C1 segment of cervical spinal cord (tissue), 14 donors: ENCODE measurements around the gene CNTNAP3.
"Not testable (repeated sequence)": the region's sequence is repeated elsewhere in the genome, so short reads cannot be mapped to it uniquely, and the experiment has no call there.

Experiments used
- DNase-seq, 14 donors: peaks; one replicate each; lab custom pipeline; 2025; lab: John Stamatoyannopoulos, UW

The CNTNAP3 gene

DNA sequence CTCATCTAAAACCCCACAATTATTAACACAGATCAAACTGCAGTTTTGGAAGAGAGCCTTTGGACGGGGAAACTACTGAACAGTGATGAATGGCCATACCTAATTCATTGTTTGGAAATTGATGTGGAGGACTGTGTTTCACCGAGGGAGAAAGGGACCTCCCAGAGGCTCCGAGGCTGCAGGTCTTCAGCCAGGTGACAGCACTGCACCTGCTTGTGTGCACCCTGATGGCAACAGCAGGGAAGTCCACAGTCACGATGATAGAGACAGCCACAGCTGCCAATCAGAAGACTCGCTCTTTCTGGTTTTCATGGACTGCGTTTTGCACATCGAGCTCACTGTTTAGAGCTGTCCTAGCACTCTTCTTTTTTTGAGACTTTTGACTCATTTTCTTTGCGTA lies 214.4 kb downstream of the CNTNAP3 start:
- DNase-seq: not testable (repeated sequence)

DNA sequence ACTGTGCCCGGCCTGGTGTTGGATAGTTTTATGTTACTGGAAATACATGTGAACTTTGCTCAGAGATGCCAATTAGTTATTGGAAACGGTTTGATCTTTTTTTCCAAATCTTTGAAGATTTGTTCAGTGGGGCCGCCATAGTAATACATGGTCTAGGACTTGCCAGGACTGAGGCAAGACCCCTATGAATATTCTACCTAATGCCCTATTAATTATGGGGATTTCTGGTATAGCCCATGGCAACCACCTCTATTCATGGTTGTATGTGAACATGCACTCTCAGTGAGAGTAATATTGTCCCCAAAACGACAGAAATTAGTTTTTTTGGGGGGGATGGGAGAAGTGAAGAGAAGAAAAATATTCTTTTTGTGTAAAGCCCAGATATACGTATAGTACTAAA lies 220.3 kb downstream of the CNTNAP3 start:
- DNase-seq: not testable (repeated sequence)

DNA sequence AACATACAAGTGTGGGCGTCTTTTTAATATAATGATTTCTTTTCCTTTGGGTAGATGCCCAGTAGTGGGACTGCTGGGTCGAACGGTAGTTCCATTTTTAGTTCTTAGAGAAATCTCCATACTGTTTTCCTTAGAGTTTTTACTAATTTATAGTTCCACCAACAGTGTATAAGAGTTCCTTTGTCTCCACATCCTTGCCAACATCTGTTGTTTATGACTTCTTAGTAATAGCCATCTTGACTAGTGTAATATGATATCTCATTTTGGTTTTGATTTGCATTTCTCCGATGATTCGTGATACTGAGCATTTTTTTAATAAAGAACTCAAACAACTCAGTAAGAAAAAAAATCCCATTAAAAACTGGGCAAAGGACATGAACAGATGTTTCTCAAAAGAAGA lies 225.0 kb downstream of the CNTNAP3 start:
- not testable (repeated sequence) for DNase-seq

DNA sequence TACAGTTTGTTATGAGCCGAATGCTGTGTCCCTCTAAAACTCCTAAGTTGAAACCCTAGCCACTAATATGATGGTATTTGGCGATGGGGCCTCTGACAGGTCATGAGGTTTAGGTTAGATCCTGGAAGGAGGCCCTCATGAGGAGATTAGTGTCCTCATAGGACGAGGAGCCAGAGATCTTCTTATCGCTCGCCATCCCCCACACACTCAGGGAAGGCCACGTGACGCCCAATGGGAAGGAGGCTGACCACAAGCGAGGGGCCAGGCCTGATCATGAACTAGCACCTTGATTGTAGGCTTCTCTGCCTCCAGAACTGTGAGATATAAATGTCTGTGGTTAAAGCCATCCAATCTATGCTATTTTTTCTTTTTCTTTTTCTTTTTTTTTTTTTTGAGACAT lies 233.5 kb downstream of the CNTNAP3 start:
- DNase-seq: not testable (repeated sequence)

DNA sequence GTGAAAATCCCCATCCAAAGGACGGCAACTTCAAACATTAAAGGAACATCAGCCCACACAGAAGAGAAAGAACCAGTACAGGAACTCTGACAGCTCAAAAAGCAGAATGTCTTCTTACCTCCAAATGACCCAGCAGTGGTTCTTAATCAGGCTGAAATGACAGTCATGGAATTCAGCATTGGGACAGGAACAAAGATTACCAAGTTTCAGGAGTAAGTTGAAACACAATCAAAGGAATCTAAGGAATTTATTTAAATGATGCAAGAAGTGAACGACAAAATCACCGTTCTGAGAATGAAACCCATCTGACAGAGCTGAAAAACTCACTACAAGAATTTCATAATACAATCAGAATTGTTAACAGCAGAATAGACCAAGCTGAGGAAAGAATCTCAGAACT lies 241.1 kb downstream of the CNTNAP3 start:
- DNase-seq: not testable (repeated sequence)

DNA sequence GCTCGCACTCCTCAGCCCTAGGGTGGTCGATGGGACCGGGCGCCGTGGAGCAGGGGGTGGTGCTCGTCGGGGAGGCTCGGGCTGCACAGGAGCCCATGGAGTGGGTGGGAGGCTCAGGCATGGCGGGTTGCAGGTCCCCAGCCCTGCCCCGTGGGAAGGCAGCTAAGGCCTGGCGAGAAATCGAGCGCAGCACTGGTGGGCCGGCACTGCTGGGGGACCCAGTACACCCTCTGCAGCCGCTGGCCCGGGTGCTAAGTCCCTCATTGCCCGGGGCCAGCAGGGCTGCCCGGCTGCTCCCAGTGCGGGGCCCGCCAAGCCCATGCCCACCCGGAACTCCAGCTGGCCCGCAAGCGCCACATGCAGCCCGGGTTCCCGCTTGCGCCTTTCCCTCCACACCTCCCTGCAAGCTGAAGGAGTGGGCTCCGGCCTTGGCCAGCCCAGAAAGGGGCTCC lies 245.6 kb downstream of the CNTNAP3 start:
- DNase-seq: not testable (repeated sequence)

DNA sequence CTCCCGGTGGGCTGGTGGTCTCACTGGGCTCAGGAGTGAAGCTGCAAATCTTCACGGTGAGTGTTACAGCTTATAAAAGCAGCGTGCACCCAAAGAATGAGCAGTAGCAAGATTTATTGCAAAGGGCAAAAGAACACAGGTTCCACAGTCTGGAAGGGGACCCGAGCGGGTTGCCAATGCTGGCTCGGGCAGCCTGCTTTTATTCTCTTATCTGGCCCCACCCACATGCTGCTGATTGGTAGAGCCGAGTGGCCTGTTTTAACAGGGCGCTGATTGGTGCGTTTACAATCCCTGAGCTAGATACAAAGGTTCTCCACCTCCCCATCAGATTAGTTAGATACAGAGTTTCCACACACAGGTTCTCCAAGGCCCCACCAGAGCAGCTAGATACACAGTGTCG lies 246.2 kb downstream of the CNTNAP3 start:
- not testable (repeated sequence) for DNase-seq

DNA sequence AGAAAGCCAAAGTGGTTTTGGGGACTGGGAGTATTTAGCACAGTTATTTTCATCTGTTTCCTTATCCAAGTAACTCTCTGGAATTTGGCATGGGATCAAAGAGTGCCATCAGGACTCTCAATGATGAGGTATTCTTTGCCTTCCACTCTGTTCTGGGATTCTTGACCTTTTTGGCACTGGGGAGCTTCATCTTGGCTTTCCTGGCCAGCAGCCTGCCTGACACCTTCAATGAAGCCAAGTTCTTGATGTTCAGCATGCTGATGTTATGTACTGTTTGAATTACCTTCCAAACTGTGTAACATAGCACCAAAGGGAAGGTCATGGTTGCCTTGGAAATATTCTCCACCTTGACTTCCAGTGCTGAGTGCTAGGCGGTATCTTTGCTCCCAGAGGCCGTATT lies 248.8 kb downstream of the CNTNAP3 start:
- not testable (repeated sequence) for DNase-seq

DNA sequence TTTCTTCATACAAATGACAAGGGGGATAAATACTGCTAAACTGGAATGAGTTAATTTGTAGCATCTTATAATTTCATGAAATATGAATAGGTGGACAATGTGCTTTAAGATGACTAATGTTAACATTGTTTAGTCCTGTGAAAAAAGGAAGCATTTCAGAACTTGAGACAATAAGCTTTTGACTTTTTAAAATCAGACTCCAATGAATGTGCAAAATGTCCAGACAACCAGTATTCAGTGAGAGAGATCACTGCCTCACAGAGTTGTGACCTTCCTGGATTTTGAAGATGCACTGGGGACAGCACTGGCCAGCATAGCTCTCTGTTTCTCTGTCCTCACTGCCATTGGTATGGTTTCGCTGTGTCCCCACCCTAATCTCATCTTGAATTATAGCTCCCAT lies 249.7 kb downstream of the CNTNAP3 start:
- DNase-seq: not testable (repeated sequence)

DNA sequence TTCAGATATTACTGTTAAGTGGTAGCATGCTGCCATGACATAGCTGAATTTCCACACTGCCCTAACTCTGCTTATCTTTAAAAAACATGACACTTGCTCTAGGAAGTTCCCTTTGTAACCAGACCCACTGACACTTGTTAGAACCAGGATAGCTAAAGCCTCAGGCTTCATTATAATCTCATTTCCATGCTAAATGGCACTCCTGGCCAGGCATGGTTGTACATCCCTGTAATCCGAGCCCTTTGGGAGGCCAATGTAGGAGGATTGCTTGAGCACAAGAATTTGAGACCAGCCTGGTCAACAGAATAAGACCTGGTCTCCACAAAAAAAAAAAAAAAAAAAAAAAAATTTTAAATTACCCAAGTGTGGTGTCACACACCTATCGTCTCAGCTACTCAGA lies 254.1 kb downstream of the CNTNAP3 start:
- not testable (repeated sequence) for DNase-seq

DNA sequence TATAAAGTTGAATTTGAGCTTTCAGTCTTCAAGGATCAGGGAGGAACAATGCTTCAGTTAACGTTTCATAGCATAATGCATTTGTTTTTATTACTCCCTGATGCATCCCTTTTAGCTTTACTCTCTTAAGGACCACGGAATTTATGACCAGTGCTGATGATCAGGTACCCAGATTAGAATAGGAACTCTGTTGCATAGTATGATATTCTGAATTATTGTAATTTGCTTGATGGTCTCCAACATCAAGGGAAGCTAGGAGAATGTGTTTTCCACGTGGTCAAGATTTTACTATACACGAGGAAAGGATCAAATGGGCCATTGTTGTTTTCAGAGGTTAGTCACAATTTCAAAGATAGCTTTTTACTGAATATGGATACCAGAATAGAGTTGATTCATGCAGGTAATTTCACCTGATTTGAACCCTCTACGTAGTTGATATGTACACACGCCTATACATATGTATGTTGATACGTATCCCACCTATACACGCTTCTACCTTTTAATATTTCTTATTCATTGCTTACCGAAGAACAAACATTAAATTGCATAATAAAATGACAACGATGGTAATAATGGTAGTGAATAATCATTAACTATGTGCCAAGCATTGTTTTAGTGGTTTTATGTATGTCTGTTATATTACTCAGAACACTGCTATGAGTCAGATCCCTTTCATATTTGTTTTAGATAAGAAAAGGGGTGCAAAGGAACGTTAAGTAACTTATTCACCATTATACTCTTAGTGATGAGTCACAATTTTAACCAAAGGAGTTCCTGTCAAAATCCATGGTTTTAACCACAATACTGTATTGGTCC lies 257.6 kb downstream of the CNTNAP3 start:
- not testable (repeated sequence) for DNase-seq

DNA sequence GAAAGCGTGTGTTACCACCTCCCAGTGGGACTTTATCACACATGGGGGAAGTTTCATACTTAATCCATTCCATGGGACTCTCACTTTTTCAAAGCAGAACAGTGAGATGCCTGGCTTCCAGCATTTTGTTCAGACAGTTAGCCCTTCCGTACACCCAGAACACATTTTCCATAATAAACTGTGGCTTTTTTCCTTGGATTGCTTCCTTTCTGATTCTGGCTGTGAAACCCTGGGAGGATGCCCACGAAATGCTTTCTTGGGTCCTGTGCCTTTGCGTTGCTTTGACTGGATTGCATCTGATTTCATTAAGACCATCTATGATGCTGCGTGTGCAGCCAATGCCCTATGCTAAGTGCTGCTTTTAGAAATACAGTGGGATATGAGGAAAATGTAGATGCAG lies 259.1 kb downstream of the CNTNAP3 start:
- DNase-seq: not testable (repeated sequence)

DNA sequence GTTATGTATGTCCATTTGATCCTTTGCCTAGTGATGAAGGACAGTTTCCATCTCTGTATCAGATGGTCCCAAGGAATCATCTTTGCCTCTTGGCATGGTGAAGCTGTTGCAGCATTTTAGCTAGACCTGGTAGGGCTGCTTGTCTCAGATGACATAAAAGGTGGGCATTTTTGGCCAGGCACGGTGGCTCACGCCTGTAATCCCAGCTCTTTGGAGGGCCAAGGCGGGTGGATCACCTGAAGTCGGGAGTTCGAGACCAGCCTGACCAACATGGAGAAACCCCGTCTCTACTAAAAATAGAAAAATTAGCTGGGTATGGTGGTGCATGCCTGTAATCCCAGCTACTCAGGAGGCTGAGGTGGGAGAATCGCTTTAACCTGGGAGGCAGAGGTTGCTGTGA lies 259.8 kb downstream of the CNTNAP3 start:
- not testable (repeated sequence) for DNase-seq

DNA sequence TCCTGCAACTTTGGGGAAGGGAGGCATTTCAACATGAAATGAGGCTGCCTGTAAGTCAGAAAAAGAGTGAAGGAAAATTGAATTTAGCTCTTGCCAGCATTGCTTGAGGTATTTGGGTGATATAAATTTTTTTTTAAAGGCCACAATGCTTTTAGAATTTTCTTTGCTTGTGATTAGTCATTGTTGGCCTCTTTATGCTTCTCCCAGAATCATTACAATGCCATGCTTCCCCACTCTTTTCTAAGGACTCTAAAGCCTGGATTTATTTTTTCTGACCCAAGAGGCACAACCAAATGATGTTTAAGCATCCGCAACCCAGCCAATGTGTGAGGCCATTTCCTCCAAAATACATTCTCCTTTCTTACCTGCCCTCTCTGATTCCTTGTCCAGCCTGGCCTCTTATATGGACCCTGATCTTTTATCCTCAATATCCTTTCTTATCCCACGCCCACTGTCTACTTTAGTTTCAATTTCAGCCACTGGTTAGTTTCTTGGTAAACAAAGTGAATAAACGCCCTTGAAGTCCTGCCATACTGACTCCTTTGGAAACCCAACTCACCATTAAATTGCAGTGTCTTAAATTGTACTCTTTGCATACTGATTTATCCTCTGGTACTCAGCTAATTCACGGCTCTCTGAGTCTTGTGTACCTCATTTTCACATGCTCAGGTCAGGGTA lies 261.9 kb downstream of the CNTNAP3 start:
- DNase-seq: not testable (repeated sequence)
